Stomach (tissue), 4 donors: ENCODE results near the gene ZNF775.

Source experiments
- EP300 ChIP-seq: sonication (generic); formaldehyde crosslinking; IDR thresholded peaks from one replicate; pipeline ENCODE4 v1.6.1; 2017; ENCODE audit warnings: antibody characterized with exemption
- POLR2A ChIP-seq, 4 donors: fragments of 450-650 bp; IDR thresholded peaks; one replicate each; pipeline ENCODE4 v1.6.1; 2016; ENCODE audit warnings: antibody characterized with exemption in 4 of 4, control low read depth in 2 of 4, mild to moderate bottlenecking in 1 of 4, moderate library complexity in 1 of 4
- POLR2AphosphoS5 ChIP-seq, 3 donors: sonication (generic); formaldehyde crosslinking; IDR thresholded peaks; one replicate each; pipeline ENCODE4 v1.6.1; 2016; ENCODE audit warnings: antibody characterized with exemption in 3 of 3
- TF ChIP-seq, protein P1 (sequence below), 7 experiments: fragments of 450-650 bp in 4 of 7; fragments of 200-600 bp in 3 of 7; sonication (generic) in 3 of 7; IDR thresholded peaks; one replicate each; pipeline ENCODE4 v1.5.1; 2016 to 2019; ENCODE audit warnings: antibody characterized with exemption in 7 of 7, control low read depth in 2 of 7, mild to moderate bottlenecking in 1 of 7

DNA sequence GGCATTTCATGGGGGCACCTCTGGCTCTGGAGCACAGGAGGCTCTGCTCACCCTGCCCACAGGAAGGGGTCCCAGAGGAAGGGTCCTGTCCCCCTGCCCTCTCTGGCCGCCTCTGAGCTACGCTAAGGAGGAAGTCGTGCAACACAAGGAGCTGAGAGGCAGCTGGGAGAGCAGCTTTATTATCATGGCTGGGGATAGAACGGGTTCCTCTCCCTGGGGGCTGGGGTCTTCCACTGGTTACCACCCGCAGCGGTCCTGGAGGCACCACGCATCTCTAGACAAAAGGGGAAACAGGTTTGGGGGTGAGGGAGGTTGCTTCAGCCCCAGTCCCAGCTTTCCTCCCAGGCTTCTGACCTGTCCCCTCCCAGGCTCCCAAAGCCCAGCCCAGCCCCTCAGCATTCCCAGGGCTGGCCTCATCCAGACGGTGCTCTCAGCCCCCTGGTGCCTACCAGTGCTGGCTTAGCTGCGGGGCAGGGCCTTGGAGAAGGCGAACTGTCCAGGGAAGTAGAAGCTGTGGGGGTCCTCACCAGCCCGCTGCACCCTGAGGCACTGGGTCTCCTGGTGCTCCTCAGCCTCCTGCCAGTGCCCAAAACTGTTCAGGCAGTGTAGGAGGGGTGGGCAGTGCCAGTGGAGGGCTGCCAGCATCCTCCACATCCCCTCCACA is 40.8 kb upstream of the ZNF775 start:
- TF ChIP-seq POLR2A (IDR thresholded peaks at IDR 0.05) (no peak), POLR2AphosphoS5 (IDR thresholded peaks at IDR 0.05) (no peak), EP300 (no peak)
- TF ChIP-seq, protein P1, sequence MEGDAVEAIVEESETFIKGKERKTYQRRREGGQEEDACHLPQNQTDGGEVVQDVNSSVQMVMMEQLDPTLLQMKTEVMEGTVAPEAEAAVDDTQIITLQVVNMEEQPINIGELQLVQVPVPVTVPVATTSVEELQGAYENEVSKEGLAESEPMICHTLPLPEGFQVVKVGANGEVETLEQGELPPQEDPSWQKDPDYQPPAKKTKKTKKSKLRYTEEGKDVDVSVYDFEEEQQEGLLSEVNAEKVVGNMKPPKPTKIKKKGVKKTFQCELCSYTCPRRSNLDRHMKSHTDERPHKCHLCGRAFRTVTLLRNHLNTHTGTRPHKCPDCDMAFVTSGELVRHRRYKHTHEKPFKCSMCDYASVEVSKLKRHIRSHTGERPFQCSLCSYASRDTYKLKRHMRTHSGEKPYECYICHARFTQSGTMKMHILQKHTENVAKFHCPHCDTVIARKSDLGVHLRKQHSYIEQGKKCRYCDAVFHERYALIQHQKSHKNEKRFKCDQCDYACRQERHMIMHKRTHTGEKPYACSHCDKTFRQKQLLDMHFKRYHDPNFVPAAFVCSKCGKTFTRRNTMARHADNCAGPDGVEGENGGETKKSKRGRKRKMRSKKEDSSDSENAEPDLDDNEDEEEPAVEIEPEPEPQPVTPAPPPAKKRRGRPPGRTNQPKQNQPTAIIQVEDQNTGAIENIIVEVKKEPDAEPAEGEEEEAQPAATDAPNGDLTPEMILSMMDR (IDR thresholded peaks at IDR 0.05), result no peak
